ENCODE results near the gene GYPE. TPM values are rescaled to one million over a fixed set of nuclear protein-coding genes. Genes with fewer than 3 reads are reported as not detected.
"Not testable (repeated sequence)": the region's sequence is repeated elsewhere in the genome, so short reads cannot be mapped to it uniquely, and the experiment has no call there.

Gene GYPE
- total RNA-seq, 1 donor from 2014 or later, result not detected

DNA sequence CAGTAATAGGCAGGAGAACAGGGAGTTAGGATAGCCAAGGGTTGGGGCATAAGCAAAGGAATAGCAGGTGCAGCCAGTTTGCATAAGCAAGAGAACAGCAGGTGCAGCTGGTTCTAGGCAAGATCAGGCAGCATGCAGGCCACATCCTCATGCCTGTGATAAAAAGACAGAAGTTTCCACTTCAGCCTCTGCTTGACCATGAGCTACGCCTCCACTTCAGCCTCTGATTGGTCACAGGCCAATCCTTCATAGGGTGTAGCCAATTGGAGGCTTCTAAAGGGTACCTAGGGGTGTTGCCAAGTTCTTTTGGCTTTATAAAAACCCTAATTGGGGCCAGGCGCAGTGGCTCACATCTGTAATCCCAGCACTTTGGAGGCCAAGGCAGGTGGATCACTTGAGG lies 30.0 kb downstream of the GYPE start:
- H3K27ac ChIP-seq (ENCODE audit: low read depth, low read length); H3K4me3 ChIP-seq (ENCODE audit: insufficient read depth, low read depth, low read length); H3K4me2 ChIP-seq (ENCODE audit: low read length); H3K27me3 Mint-ChIP-seq (ENCODE audit: low read depth, unreplicated experiment); H3K79me2 ChIP-seq (ENCODE audit: insufficient read depth, low read length); H3K9ac ChIP-seq (ENCODE audit: low read length); H4K20me1 ChIP-seq (ENCODE audit: insufficient read depth, low read length); H3K9me3 Mint-ChIP-seq (ENCODE audit: unreplicated experiment); H3K36me3 ChIP-seq (ENCODE audit: insufficient read depth, low read length); H3K27me3 ChIP-seq (ENCODE audit: insufficient read depth, low read length); H3K9me3 ChIP-seq (ENCODE audit: insufficient read depth, low read depth, low read length); DNase-seq (ENCODE audit: low read depth); H3K4me3 Mint-ChIP-seq (ENCODE audit: unreplicated experiment); H2AFZ ChIP-seq (ENCODE audit: low read depth, low read length); H3K36me3 Mint-ChIP-seq (ENCODE audit: low read depth, unreplicated experiment); H3K4me1 Mint-ChIP-seq (ENCODE audit: low read depth, unreplicated experiment); H3K27ac Mint-ChIP-seq (ENCODE audit: unreplicated experiment); H3K4me1 ChIP-seq (ENCODE audit: insufficient read depth, low read length); FAIRE-seq: not testable (repeated sequence)

DNA sequence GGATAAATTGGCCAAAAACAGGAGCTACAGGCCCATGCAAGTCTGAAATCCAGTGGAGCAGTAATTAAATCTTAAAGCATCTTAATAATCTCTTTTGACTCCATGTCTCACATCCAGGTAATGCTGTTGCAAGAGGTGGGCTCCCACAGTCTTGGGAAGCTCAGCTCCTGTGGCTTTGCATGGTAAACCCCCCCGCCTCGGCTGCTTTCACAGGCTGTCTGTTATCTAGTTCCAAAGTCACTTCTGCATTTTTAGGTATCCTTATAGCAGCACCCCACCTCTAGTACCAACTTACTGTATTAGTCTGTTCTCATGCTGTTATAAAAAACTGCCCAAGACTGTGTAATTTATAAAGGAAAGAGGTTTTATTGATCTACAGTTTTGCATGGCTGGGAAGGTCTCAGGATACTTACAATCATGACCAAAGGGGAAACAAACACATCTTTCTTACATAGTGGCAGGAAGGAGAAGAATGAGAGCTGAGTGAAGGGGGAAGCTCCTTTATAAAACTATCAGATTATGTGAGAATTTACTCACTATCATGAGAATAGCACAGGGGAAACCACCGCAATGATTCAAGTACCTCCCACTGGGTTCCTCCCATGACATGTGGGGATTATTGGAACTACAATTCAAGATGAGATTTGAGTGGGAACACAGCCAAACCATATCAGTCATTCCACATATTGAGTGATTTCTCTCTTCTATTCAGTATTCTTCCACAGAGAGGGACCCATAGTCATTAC lies 34.7 kb downstream of the GYPE start:
- H3K9me3 Mint-ChIP-seq (ENCODE audit: unreplicated experiment); H3K4me1 Mint-ChIP-seq (ENCODE audit: low read depth, unreplicated experiment); H3K9me3 ChIP-seq (ENCODE audit: insufficient read depth, low read depth, low read length); FAIRE-seq; H2AFZ ChIP-seq (ENCODE audit: low read depth, low read length); H3K9ac ChIP-seq (ENCODE audit: low read length); H3K27me3 ChIP-seq (ENCODE audit: insufficient read depth, low read length); H3K79me2 ChIP-seq (ENCODE audit: insufficient read depth, low read length); H3K4me3 ChIP-seq (ENCODE audit: insufficient read depth, low read depth, low read length); H4K20me1 ChIP-seq (ENCODE audit: insufficient read depth, low read length); H3K36me3 Mint-ChIP-seq (ENCODE audit: low read depth, unreplicated experiment); DNase-seq (ENCODE audit: low read depth); H3K4me1 ChIP-seq (ENCODE audit: insufficient read depth, low read length); H3K27ac Mint-ChIP-seq (ENCODE audit: unreplicated experiment); H3K4me2 ChIP-seq (ENCODE audit: low read length); H3K4me3 Mint-ChIP-seq (ENCODE audit: unreplicated experiment); H3K27me3 Mint-ChIP-seq (ENCODE audit: low read depth, unreplicated experiment); H3K36me3 ChIP-seq (ENCODE audit: insufficient read depth, low read length); H3K27ac ChIP-seq (ENCODE audit: low read depth, low read length): not testable (repeated sequence)

DNA sequence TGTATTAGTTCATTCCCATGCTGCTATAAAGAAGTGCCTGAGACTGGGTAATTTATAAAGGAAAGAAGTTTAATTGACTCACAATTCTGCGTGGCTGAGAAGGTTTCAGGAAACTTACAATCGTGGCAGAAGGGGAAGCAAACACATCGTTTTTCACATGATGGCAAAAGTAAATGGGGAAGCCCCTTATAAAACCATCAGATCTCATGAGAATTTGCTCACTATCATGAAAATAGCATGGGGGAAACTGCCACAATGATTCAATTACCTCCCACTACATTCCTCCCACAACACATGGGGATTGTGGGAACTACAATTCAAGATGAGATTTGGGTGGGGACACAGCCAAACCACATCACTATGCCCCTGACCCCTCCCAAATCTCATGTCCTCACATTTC lies 35.4 kb downstream of the GYPE start:
- not testable (repeated sequence) for H3K4me1 ChIP-seq (ENCODE audit: insufficient read depth, low read length)

DNA sequence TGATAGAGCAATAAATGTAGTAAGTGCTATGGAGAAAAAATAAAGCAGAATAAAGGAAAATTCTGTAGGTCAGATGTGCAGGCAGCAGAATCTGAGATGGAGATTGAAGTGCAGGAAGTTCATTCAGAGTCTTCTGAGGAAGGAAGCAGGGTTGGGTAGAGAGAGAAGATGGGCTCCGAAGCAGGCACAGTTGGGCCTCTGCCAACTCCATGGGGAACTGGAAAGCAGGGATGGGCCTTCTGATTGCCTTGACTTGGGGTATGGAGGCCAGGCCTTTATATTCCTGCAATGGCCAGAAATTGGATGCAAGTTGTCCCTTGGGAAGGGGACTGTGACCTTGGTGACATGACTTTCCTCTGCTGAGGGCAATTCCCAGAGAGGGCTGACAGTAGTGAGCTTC lies 42.6 kb downstream of the GYPE start:
- not testable (repeated sequence) for H3K9me3 Mint-ChIP-seq (ENCODE audit: unreplicated experiment); H3K9ac ChIP-seq (ENCODE audit: low read length); H3K36me3 ChIP-seq (ENCODE audit: insufficient read depth, low read length); H4K20me1 ChIP-seq (ENCODE audit: insufficient read depth, low read length); H2AFZ ChIP-seq (ENCODE audit: low read depth, low read length); H3K4me2 ChIP-seq (ENCODE audit: low read length); H3K4me3 ChIP-seq (ENCODE audit: insufficient read depth, low read depth, low read length); H3K4me3 Mint-ChIP-seq (ENCODE audit: unreplicated experiment); H3K27ac Mint-ChIP-seq (ENCODE audit: unreplicated experiment); H3K9me3 ChIP-seq (ENCODE audit: insufficient read depth, low read depth, low read length); DNase-seq (ENCODE audit: low read depth); H3K27me3 ChIP-seq (ENCODE audit: insufficient read depth, low read length); H3K4me1 Mint-ChIP-seq (ENCODE audit: low read depth, unreplicated experiment); H3K79me2 ChIP-seq (ENCODE audit: insufficient read depth, low read length); H3K4me1 ChIP-seq (ENCODE audit: insufficient read depth, low read length); FAIRE-seq; H3K27ac ChIP-seq (ENCODE audit: low read depth, low read length); H3K36me3 Mint-ChIP-seq (ENCODE audit: low read depth, unreplicated experiment); H3K27me3 Mint-ChIP-seq (ENCODE audit: low read depth, unreplicated experiment)

More for the DNA sequence above, 35.4 kb downstream of the GYPE start:
- not testable (repeated sequence) for H3K4me3 ChIP-seq (ENCODE audit: insufficient read depth, low read depth, low read length); H3K79me2 ChIP-seq (ENCODE audit: insufficient read depth, low read length); H3K4me3 Mint-ChIP-seq (ENCODE audit: unreplicated experiment); DNase-seq (ENCODE audit: low read depth); H3K4me2 ChIP-seq (ENCODE audit: low read length); H3K27me3 ChIP-seq (ENCODE audit: insufficient read depth, low read length); H3K9me3 ChIP-seq (ENCODE audit: insufficient read depth, low read depth, low read length); H3K27ac ChIP-seq (ENCODE audit: low read depth, low read length); H2AFZ ChIP-seq (ENCODE audit: low read depth, low read length); H3K36me3 Mint-ChIP-seq (ENCODE audit: low read depth, unreplicated experiment); H4K20me1 ChIP-seq (ENCODE audit: insufficient read depth, low read length); H3K27ac Mint-ChIP-seq (ENCODE audit: unreplicated experiment); H3K27me3 Mint-ChIP-seq (ENCODE audit: low read depth, unreplicated experiment); FAIRE-seq; H3K36me3 ChIP-seq (ENCODE audit: insufficient read depth, low read length); H3K9me3 Mint-ChIP-seq (ENCODE audit: unreplicated experiment); H3K9ac ChIP-seq (ENCODE audit: low read length); H3K4me1 Mint-ChIP-seq (ENCODE audit: low read depth, unreplicated experiment)

Data from astrocyte (in vitro differentiated cells and primary cell).